Umbilical cord (tissue), 2 donors: ENCODE results near the gene POLR3B. TPM values are rescaled to one million over a fixed set of nuclear protein-coding genes. Genes with fewer than 3 reads are reported as not detected.
A peak's percentile ranks its signal among the peaks of the same experiment; 100 is the strongest.
"Not testable (repeated sequence)": the region's sequence is repeated elsewhere in the genome, so short reads cannot be mapped to it uniquely, and the experiment has no call there.

ENCODE experiments used
- DNase-seq: peaks from one replicate; pipeline ENCODE4 v3.0.0-alpha.2; 2015; ENCODE audit warnings: low spot score
- total RNA-seq: library from RNA; depleted of rRNA; stranded (reverse); fragments of >200 nt; gene quantifications from one replicate; pipeline ENCODE4 v1.2.3, GENCODE V29; 2014; ENCODE audit warnings: low replicate concordance; ENCODE audit not compliant: insufficient read depth

POLR3B gene
- total RNA-seq, 1 donor from 2014 or later = 17.6 TPM

GRCh38 chr12:106342397-106343213, 14.9 kb upstream of the POLR3B start:
- DNase-seq = peak; percentile 97

GRCh38 chr12:106343214-106343528, 14.4 kb upstream of the POLR3B start:
- no peak for DNase-seq

GRCh38 chr12:106344131-106344530, 13.4 kb upstream of the POLR3B start:
- DNase-seq = no peak

GRCh38 chr12:106345746-106346145, 11.8 kb upstream of the POLR3B start:
- DNase-seq = peak; percentile 54

GRCh38 chr12:106348411-106348810, 9.1 kb upstream of the POLR3B start:
- no peak for DNase-seq

- DNase-seq = no peak
These were observed 4.4 kb upstream of the POLR3B start for GRCh38 chr12:106353175-106353574.

GRCh38 chr12:106358396-106359241, 1.1 kb downstream of the POLR3B start:
- DNase-seq = peak; percentile 94

- DNase-seq = peak; percentile 88
These were observed 2.3 kb downstream of the POLR3B start for GRCh38 chr12:106359646-106360399.

GRCh38 chr12:106360400-106360994, 2.9 kb downstream of the POLR3B start:
- no peak for DNase-seq

GRCh38 chr12:106362971-106363370, 5.4 kb downstream of the POLR3B start:
- DNase-seq = no peak

- no peak for DNase-seq
These were observed 6.7 kb downstream of the POLR3B start for GRCh38 chr12:106364261-106364660.

GRCh38 chr12:106369624-106370346, 12.2 kb downstream of the POLR3B start:
- no peak for DNase-seq

GRCh38 chr12:106378788-106379187, 21.2 kb downstream of the POLR3B start:
- no peak for DNase-seq

GRCh38 chr12:106380954-106381353, 23.4 kb downstream of the POLR3B start:
- no peak for DNase-seq

GRCh38 chr12:106381866-106382265, 24.3 kb downstream of the POLR3B start:
- DNase-seq = not testable (repeated sequence)

GRCh38 chr12:106386813-106387535, 29.4 kb downstream of the POLR3B start:
- DNase-seq = no peak

GRCh38 chr12:106387848-106388377, 30.4 kb downstream of the POLR3B start:
- DNase-seq = peak; percentile 22

GRCh38 chr12:106389151-106389550, 31.6 kb downstream of the POLR3B start:
- DNase-seq = peak; percentile 81

- DNase-seq = no peak
These were observed 35.2 kb downstream of the POLR3B start for GRCh38 chr12:106392759-106393158.

GRCh38 chr12:106409878-106410277, 52.3 kb downstream of the POLR3B start:
- no peak for DNase-seq
